ENCODE data around the gene PTPRE. TPM values are rescaled to one million over a fixed set of nuclear protein-coding genes. Genes with fewer than 3 reads are reported as not detected.

The PTPRE gene
- total and polyA plus RNA-seq, 8 donors: 1.0 to 7.1 (median 2.1) TPM

GRCh38 chr10:128001849-128002248 lies 94.9 kb downstream of the PTPRE start:
- peaks cover 0 to 8% (median 0%) of the 10 kb centered on the region in 4 donors for H3K27me3 ChIP-seq
- intact Hi-C loops (cut with DNase I): no loop called here
- DNase-seq (no peak), FAIRE-seq (no peak), ATAC-seq (no peak)
- H3K4me3 ChIP-seq: no peak overlapping the region
- no peak overlapping the region for H3K27ac ChIP-seq
- H3K36me3 ChIP-seq: no peaks in the 10 kb centered on the region
- H3K4me1 ChIP-seq: no peaks in the 10 kb centered on the region
- no peaks in the 10 kb centered on the region for H3K9me3 ChIP-seq
- no peak for TF ChIP-seq CTCF (IDR thresholded peaks at IDR 0.05)
- WGBS, 2 donors: 49 to 68% methylated on average over 12 to 13 of the region's 13 CpGs

- ATAC-seq: no peak
- no peak for DNase-seq
- Histone ChIP-seq H3K9me3 (no peaks in the 10 kb centered on the region), H3K36me3 (no peaks in the 10 kb centered on the region), H3K4me1 (no peaks in the 10 kb centered on the region), H3K4me3 (no peak overlapping the region), H3K27me3 (peaks cover 0 to 8% (median 0%) of the 10 kb centered on the region in 4 donors), H3K27ac (no peak overlapping the region)
- no peak for TF ChIP-seq CTCF (IDR thresholded peaks at IDR 0.05)
- FAIRE-seq: no peak
- WGBS, 2 donors: 67 to 71% methylated on average over 7 of the region's 7 CpGs
- intact Hi-C loops (cut with DNase I): no loop called here
Measured at GRCh38 chr10:128003521-128003920, 96.6 kb downstream of the PTPRE start.

GRCh38 chr10:128005858-128006257 lies 99.0 kb downstream of the PTPRE start:
- DNase-seq: no peak
- H3K9me3 ChIP-seq: no peaks in the 10 kb centered on the region
- H3K4me1 ChIP-seq: no peaks in the 10 kb centered on the region
- no peak for TF ChIP-seq CTCF (IDR thresholded peaks at IDR 0.05)
- H3K36me3 ChIP-seq: no peaks in the 10 kb centered on the region
- no peak for FAIRE-seq
- no peak overlapping the region for H3K27ac ChIP-seq
- ATAC-seq: no peak
- WGBS, 2 donors: 68 to 83% methylated on average over 1 of the region's 1 CpG
- peaks cover 0 to 8% (median 0%) of the 10 kb centered on the region in 4 donors for H3K27me3 ChIP-seq
- intact Hi-C loops (cut with DNase I): loop anchor here in 1 of 3 donors (5.0 kb wide), 1 partner anchor 94 kb away; no protein-coding TSS in a partner anchor
- H3K4me3 ChIP-seq: no peak overlapping the region

- TF ChIP-seq CTCF (IDR thresholded peaks at IDR 0.05): no peak
- H3K9me3 ChIP-seq: no peaks in the 10 kb centered on the region
- no peak overlapping the region for H3K27ac ChIP-seq
- FAIRE-seq: no peak
- H3K36me3 ChIP-seq: no peaks in the 10 kb centered on the region
- DNase-seq: no peak
- intact Hi-C loops (cut with DNase I): loop anchor here in 1 of 3 donors (5.0 kb wide), 1 partner anchor 95 kb away; no protein-coding TSS in a partner anchor
- H3K4me3 ChIP-seq: no peak overlapping the region
- H3K4me1 ChIP-seq: peaks cover 0 to 4% (median 0%) of the 10 kb centered on the region in 3 donors
- WGBS, 2 donors: 59 to 62% methylated on average over 1 of the region's 1 CpG
- peaks cover 0 to 8% (median 0%) of the 10 kb centered on the region in 4 donors for H3K27me3 ChIP-seq
- no peak for ATAC-seq
Measured at GRCh38 chr10:128007056-128007455, 100.2 kb downstream of the PTPRE start.

GRCh38 chr10:128007971-128008370 lies 101.1 kb downstream of the PTPRE start:
- DNase-seq (no peak), FAIRE-seq (no peak), ATAC-seq (no peak)
- 47 to 51% methylated on average over 7 of the region's 7 CpGs for WGBS, 2 donors
- intact Hi-C loops (cut with DNase I): loop anchor here in 1 of 3 donors (5.0 kb wide), 1 partner anchor 96 kb away; no protein-coding TSS in a partner anchor
- H3K9me3 ChIP-seq: no peaks in the 10 kb centered on the region
- H3K4me1 ChIP-seq: peaks cover 0 to 4% (median 0%) of the 10 kb centered on the region in 3 donors
- no peak for TF ChIP-seq CTCF (IDR thresholded peaks at IDR 0.05)
- peaks cover 0 to 8% (median 0%) of the 10 kb centered on the region in 4 donors for H3K27me3 ChIP-seq
- H3K36me3 ChIP-seq: no peaks in the 10 kb centered on the region
- H3K4me3 ChIP-seq: no peak overlapping the region
- H3K27ac ChIP-seq: no peak overlapping the region

Measured in pancreas (tissue), 10 donors.